NCI-H345 treated with DMSO at 0.1 percent for 48 hours (cell line): Measurements from ENCODE around the gene EPHB1.

Experiments
- DNase-seq: peaks from one replicate; lab custom pipeline; 2025; ENCODE audit not compliant: unreplicated experiment; lab: John Stamatoyannopoulos, UW

Gene EPHB1

DNA sequence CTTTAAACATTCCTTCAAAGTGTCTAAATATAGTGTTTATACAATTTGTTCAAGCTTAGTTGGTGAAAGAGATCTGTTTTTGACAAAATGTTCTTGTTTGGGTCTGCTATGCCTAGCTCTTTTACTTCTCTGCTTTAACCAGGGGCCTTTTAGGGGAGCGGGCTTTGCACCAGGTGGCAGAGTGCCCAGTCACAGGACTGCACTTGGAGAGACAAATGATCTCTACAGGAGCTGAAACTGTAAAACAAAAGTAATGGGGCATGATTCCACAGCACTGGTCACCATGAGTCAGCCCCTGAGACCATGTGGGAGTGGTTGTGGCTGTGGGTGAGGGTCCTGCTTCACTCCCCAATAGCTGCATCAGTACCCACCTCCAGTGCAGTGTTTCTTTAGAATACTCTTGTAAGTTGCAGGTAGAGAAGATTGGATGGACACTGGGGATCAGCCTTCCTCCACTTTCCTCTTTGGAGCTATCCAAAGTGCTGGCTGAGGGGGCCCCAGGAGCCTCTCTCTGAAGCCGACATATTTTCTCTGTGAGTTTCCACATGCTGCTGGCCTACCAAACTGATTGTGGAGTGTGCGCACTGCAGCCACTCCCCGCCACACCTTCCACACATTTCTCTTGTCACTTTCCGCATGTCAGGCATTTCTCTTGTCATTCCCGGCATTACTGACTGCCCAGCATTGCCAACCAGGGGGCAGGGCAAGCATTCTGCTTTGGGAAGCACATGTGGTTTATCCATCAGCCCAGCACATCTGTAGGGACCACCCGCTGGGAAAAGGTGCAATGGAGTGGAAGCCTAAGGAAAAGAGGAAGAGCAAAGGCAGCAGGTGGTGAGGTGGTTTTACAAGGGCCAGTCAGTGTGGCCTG is 110.0 kb downstream of the EPHB1 start:
- no peak for DNase-seq

DNA sequence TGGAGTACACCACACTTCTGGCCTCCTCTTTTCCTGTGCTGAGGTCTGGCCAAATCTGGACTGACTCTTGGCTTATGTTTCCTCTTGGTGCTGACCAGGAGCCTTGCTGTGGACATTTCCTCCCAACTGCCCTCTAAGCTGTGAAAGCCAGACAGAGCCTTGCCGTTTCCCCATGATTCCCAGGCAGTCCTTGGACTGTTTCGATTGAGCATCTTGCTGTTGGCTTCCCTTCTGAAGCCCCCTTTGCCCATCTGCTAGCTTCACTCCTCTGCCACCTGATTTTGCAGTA is 110.5 kb downstream of the EPHB1 start:
- DNase-seq = no peak

DNA sequence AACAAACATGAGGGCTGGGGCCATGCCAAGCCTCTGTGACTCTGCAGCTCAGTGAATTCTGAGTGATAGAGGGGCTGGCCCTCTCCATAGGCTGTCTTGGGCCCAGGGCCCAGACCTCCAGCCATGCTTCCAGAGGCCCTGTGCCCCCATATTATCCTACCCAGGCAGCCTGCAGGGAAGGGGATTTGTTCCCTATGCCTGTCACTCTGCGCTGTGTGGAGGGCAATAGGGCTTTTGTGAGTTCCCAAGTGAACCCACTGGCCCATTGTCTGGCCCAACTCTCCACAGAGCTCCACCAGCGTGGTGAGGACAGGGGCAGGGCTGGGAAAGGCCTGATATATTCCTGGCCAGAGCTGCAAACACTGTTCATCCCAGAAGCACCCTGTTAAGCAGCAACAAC is 113.2 kb downstream of the EPHB1 start:
- DNase-seq = no peak

DNA sequence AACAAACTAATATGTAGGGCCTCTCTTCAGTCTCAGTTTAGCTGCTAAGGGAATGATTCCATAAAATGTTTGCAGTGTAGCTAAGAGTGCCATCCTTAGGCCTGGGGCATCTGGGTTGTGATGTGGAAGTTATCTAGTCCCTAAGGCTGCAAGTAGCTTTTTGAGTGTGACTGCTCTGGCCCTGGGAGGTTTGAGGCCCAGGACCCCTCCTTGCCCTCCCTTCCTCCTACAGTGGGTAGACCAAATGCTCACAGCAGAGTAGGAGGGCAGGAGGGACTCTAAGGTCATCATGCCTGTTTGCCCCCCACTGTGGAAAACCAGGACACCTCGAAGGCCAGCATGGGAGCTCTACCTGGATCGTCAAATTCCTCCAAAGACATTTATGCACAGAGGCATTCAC is 115.0 kb downstream of the EPHB1 start:
- DNase-seq = no peak

DNA sequence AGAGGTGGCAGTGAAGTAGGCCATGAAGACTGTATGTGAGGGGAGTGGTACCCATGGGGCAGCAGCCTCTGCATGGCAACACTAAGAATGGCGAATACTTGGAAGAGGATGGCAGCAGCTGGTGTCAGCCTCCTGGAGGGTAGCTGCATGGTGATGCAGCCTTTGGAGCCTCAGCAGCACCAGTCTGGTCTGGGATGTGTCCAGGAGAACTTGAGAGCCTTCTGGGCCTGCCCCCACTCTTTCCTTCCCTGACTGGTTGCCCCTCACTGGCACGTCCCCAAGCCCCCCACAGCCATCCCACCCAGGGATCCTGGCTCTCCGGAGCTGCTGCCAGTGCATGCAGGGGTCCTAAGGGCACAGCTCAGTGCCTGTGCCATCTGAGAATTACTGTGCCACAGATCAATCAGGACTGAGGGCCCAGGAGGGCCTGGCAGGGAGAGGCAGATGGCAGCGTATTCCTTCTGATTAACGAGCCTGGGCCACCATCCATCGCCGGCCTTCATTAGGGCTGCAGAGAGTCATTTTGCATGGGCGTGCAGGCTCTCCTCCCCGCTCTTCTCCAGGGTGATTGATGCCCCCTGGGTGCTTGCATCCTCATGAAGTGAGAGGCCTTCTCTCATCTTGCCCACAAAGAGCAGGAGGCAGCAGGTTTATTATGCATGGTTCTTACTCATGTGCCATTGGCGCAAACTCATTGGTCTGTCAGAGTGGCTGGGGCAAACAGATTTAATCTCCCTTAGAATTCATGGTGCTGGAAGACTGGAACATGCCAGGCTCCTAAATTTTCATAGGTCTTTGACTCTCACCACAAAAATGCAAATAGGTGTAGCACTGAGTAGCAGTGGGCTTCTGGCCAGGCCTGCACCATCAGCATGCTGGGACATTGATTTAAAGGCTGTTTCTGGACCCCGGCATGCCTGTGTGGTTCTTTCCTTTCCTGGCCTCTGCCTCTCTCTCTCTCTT is 116.8 kb downstream of the EPHB1 start:
- no peak for DNase-seq

DNA sequence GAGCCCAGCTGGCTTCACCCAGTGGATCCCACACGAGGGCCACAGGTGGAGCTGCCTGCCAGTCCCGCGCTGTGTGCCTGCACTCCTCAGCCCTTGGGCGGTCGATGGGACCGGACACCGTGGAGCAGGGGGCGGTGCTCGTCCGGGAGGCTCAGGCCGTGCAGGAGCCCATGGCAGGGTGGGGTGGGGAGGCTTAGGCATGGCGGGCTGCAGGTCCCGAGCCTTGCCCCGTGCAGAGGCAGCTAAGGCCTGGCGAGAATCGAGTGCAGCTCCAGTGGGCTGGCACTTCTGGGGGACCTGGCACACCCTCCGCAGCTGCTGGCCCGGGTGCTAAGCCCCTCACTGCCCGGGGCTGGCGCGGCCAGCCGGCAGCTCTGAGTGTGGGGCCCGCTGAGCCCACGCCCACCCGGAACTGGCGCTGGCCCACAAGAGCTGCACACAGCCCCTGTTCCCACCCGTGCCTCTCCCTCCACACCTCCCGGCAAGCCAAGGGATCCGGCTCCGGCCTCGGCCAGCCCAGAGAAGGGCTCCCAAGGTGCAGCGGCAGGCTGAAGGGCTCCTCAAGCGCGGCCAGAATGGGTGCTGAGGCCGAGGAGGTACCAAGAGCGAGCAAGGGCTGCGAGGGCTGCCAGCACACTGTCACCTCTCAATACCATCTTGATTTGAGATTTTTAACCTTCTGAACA is 121.4 kb downstream of the EPHB1 start:
- DNase-seq = no peak

DNA sequence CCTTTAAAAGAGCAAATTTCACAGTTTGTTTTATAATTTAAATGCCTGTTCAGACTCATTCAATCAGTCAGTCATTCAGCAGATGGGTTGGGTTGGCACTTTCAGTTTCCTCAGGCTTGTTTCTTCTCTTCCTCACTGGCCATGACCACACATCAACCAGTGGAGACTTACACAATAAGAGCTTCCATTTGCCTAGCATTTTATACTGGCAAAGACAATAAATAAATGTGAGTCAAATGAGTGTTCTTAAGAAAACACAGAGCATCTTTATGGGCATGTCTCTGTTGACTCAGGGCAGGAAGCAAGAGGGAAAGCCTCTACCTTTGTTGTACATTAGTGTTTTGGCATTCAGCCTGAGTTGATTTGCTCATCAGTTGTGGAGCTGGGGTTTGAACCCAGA is 122.6 kb downstream of the EPHB1 start:
- DNase-seq = no peak

DNA sequence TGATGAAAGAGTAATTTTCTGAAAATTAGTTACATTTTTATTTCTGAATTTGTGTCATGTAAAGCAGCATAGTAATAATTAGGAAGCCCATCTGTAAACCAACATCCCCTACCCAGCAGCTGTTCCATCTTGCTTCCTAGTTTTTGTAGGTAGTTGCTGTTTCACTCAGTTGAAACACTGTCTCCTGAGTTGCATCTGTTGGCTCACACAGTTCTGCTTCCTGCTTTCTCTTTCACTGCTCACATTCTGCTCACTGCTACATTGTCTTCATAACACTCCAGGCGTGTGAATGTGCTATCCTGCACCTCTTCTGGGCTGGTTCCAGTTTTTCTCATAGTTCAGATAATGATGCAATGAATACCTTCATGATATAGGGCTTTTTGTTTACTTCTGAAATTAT is 123.4 kb downstream of the EPHB1 start:
- DNase-seq = no peak

DNA sequence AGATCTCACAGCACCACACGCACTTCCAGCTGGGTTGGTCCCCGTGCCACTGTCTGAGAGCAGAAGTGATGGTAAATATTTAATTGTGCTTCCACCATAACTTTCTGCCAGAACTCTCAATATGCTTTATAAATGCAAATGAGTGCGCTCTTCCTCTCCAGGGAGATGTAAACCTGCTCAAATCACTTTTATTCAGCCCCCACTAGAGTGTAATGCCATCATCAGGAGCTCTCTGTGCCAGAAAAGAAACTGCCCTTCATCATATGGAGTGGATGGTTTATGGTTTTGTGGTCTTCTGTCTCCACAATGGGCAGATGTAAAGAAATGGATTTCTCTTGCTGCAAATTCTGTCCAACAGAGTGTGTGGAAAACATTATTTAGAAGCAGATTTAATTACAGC is 127.0 kb downstream of the EPHB1 start:
- DNase-seq = no peak

DNA sequence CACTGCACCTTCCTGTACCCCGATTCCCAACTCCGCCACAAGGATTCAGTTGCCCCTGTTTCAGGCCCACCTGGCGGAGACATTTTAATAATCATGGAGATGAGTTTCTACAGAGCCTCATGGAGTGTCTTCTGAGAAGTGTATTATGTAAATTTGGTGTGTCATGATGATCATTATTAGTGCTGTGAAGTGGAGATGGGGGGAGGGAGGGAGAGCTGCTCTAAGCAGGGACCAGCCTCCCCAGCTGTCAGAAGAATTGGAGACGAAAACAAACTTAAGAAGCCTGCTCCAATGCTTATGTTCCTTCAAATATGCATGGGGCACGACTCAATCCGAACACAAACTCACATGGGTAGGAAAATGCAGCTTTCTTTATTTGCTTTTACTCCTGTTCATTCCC is 127.8 kb downstream of the EPHB1 start:
- no peak for DNase-seq

DNA sequence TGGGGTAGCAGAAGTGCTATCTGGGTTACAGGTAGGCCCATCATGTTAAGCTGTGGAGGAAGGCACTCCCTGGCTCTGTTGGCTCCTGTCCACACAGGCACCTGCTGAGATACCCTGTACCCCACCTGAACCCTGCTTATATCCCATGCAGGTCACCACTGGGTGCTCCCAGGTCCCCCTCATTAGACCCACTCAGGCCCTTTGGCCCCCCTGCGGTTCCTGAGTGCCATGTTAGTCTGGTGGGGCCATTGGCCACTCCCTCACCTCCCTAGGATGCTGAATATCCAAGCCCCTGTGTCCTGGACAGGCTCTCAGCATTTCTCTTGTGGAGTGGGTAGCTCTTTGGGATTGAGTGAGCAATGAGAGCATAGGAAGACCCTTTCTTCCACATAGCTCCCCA is 128.2 kb downstream of the EPHB1 start:
- no peak for DNase-seq

DNA sequence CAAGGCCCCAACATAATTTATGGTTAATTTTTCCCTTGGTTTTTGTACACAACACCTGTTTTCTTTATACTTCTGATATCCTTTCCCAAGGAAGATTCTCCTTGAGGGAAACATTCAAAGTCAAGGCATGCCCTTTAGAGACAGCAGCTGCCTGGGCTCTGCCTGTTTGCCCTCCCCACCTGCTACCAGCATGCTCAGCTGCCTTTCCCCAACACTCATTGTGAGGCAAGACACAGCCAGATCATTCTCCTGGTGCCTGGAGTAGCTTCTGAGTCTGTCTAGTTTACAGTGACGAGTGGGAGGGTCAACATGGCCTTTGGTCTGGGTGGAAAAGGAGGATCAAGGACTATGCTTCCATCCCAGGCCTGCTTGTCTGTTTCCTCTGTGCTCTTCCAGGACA is 132.5 kb downstream of the EPHB1 start:
- DNase-seq = no peak

DNA sequence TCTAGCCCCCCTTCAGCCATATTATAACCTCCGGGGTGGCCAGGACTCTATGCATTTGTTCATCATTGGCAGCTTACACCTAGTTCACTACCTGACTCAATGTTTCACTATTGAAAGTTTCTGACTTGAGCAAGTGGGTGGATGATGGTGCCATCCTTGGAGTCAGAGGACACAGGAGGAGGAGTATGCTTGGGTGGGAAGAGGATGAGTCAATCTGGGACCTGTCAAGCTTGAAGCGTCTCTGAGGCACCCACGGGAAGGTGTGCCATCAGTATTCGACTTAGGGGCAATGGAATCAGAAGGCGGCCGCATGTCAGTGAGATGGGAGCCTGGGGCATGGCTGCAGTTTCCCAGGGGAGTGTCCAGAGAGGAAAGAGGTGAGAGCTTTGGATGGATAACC is 133.3 kb downstream of the EPHB1 start:
- DNase-seq = no peak

DNA sequence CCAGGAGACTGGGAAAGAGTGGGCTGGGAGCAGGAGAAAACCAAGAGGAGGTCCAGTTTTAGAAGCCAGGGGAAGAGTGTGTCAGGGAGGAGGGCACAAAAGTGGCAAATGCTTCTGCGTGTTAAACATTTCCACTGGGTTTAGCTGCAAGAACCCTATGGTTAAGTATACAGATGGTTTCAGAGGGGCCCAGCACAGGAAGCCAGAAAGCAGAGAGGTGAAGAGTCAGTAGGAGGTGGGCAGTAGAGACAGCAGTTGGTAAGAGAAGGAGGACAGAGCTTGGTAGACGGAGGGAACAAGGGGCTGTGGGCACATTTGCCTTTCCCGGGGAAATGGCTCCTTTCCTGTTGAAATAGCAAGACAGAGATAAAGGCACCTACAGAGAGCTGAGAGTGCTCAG is 133.8 kb downstream of the EPHB1 start:
- DNase-seq = no peak

DNA sequence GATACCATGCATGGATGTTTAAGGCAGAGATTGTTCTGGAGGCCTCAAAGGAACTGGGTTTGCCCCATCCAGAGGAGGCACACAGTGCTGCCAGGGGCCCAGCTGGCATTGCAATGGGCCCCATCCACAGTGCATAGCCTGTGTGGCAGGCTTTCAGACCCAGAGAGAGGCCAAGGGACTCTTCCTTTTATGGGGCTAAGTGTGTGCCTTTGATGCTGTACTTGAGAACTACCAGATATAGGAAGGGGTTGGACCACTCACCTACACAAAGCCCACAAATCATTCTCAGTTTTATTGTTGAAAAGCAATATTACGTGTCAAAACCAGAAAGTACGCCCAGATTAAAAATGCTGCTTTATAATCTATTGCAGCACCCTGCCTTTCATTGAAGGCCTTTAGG is 134.9 kb downstream of the EPHB1 start:
- no peak for DNase-seq

DNA sequence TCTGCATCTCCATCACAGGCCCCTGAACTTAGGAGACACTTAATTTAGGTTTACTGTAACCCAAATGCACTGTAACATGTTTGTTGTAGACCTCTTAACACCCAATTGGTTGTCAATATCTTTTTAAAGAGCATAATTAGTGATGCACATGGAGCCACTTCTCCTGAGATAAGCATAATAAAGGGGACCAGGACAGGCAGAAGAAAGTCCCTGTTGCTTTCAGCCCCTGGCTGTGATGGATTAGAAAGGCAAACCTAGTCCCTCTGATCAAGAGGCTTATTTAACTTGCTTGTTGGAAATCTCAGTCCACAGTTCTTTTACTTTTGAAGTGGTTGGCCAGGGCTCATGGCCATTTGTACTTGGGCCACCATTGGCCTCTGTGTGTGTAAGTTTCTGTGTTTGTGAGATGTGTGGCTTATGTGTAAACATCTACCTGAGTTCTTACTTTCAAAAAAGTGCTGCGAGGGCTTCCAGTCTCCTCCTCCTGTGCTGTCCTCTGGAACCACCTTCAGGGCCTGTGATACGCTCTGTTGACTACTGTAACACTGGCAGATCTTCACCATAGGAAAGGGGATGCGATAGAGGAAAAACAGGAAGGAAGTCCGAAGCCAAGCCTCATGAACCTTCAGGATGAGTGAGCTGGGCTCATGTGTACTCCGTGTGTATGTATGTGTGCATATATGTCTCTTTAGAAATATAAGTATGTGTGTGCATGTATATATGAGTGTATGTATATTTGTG is 136.2 kb downstream of the EPHB1 start:
- no peak for DNase-seq

DNA sequence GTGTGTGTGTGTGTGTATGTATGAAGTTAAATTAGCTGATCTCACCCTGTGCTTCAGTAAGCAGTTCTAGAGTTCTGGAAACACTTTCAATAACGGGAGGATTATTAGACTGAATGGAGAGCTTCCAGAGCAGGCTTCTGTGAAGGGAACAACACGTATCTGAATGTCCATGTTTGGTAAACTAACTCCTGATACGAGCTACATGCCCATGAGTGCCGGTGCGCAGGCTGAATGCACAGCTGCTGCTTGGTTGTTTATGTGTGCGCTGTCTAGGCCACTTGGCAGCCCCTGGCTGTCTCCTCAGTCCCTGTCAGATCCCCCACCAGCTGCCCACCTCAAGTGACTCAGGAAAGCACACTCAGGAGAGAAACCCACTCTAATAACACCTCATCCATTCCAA is 137.0 kb downstream of the EPHB1 start:
- DNase-seq = no peak

DNA sequence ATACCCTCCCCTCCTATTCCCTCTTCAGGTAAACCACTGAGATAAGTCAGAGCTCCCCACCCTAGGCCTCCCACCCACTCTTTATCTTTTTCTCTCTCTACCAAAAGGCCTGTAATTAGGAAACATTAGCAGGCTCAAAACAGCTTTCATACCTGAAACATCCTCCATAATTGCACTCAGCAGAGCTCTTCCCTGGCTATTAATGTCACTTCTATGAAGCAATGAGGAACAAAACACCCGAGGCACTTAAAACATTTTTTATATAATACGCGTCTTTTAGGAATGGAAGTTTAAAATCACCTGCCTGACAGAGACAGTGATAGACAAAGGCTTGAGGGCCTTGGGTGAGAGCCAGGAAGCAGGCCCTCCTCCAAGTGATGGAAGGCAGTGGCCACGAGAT is 138.9 kb downstream of the EPHB1 start:
- DNase-seq = no peak

DNA sequence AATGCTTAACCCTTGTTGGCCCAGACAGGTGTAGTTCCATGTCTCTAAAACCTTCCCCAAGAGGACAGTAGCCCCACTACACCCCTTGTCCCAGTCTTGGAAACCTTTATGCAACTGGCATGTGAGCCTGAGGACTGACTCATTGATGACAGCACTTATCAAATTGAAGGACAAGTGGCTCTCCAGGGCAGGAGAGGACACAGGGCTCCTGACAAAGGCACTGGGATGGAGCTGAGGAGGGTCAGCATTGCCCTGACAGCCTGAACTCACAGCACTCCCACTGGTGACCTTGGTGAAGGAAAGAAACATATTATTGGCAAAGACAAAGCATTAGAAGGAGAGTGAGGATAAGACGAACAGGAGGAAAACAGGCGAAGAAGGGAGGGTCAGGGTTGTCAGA is 139.9 kb downstream of the EPHB1 start:
- DNase-seq = no peak

DNA sequence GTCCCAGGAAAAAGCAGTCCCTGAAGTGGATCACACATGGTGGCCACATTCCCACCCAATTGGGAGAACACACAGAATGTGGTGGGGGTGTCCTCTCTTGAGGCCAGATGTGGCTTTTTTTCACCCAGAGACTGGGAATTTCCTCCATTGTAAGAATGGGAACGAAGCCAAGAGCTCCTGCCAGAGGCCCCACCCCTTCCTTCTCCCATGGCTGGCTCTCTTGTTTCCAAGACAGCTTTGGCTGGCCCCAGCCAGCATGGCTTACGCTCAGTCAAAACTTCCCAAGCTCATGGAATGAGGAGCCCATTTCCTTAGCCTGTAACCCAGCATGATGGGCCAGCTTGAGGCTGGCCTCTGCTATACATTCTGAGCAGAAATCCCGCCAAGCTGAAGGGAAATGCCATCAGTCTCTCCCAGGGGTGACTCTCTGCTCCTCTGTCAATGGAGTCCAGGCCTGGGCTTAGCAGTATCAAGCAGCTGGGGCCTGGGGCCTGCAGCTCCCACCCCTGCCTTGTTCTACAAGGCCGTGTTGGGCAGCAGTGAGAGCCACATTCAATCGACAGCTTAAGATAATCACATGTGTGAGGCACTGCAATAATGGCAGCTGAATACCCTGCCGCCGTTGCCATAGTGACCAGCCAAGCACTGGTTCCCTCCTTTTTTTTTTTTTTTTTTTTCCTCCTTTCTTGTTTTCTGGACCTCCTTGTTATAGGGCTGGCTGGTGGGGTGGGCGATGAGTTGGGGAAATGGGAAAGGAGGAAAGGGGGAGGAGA is 142.4 kb downstream of the EPHB1 start:
- no peak for DNase-seq
